ENCODE results near the gene FAM168B.

DNA sequence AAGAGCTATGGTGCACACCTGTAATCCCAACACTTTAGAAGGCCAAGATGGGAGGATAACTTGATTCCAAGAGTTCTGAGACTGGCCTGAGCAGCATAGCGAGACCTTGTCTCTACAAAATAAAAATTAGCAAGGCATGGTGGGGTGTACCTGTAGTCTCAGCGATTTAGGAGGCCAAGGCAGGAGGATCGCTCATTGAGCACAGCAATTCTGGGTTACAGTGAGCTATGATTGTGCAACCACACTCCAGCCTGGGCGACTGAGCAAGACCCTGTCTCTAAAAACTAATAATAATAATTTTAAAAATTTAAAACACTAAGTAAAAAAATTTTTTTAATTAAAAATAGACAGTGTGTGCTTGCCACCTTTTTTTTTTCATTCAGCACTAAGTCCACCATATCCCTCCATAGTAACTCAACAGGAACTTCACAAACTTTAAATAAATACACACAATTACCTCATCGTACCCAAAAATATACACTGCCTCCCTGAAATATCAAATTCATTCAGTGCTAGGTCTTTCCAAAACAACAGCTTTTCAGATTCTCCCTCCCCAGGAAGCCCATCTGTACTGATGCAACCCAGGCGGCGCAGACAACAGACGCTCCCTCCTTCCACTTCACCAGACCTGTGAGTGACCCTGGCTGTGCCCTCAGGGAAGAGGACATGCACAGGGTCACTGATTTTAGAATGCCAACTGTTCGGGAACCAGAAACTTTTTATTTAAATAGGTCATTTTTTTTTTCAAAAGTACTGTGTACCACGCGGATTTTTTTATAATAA, 29.6 kb downstream of the FAM168B start:
- TF ChIP-seq GATA2 (IDR thresholded peaks at IDR 0.05; ENCODE audit: low read depth, low read length) (no peak), GATA3 (IDR thresholded peaks at IDR 0.05; ENCODE audit: low read depth, low read length) (no peak)
